Skin of body (tissue), 2 donors: ENCODE measurements around the gene TMEM255B. TPM values are rescaled to one million over a fixed set of nuclear protein-coding genes. Genes with fewer than 3 reads are reported as not detected.
"Not testable (repeated sequence)": the region's sequence is repeated elsewhere in the genome, so short reads cannot be mapped to it uniquely, and the experiment has no call there.

ENCODE experiments used
- DNase-seq: peaks from one replicate; lab custom pipeline; 2025; lab: John Stamatoyannopoulos, UW
- total RNA-seq: library from RNA; depleted of rRNA; stranded (reverse); fragments of >200 nt; gene quantifications from one replicate; pipeline ENCODE4 v1.2.3, GENCODE V29; 2014

Gene TMEM255B
- total RNA-seq: 1.7 TPM

GRCh38 chr13:113758651-113759524 lies at the start of gene TMEM255B:
Gene TMEM255B (plus strand): TSS chr13:113759226. CDS start chr13:113759270, 44 bp downstream.
- peak; percentile 19 for DNase-seq

- no peak for DNase-seq
These were observed 36.1 kb upstream of the TMEM255B start for GRCh38 chr13:113722921-113723320.

- no peak for DNase-seq
These were observed 35.5 kb upstream of the TMEM255B start for GRCh38 chr13:113723410-113724015.

- DNase-seq: no peak
These were observed 34.8 kb upstream of the TMEM255B start for GRCh38 chr13:113724016-113724758.

- DNase-seq: no peak
These were observed 34.2 kb upstream of the TMEM255B start for GRCh38 chr13:113724780-113725315.

GRCh38 chr13:113725329-113726105 lies 33.5 kb upstream of the TMEM255B start:
- DNase-seq: not testable (repeated sequence)

GRCh38 chr13:113726106-113726821 lies 32.8 kb upstream of the TMEM255B start:
- not testable (repeated sequence) for DNase-seq

GRCh38 chr13:113726961-113727411 lies 32.0 kb upstream of the TMEM255B start:
- DNase-seq: no peak

- DNase-seq: no peak
These were observed 30.4 kb upstream of the TMEM255B start for GRCh38 chr13:113728571-113729054.

- DNase-seq: peak; percentile 70
These were observed 29.6 kb upstream of the TMEM255B start for GRCh38 chr13:113729187-113730019.

GRCh38 chr13:113730258-113730691 lies 28.8 kb upstream of the TMEM255B start:
- no peak for DNase-seq

- DNase-seq: no peak
These were observed 28.2 kb upstream of the TMEM255B start for GRCh38 chr13:113730831-113731191.

- no peak for DNase-seq
These were observed 27.5 kb upstream of the TMEM255B start for GRCh38 chr13:113731192-113732175.

- no peak for DNase-seq
These were observed 26.7 kb upstream of the TMEM255B start for GRCh38 chr13:113732176-113732960.

GRCh38 chr13:113732961-113733950 lies 25.8 kb upstream of the TMEM255B start:
- no peak for DNase-seq
